ENCODE data around the gene CATSPER4. TPM values are rescaled to one million over a fixed set of nuclear protein-coding genes. Genes with fewer than 3 reads are reported as not detected.

Gene CATSPER4
- total RNA-seq, 1 donor from 2014 or later: not detected

GRCh38 chr1:26164036-26164860 is 26.2 kb upstream of the CATSPER4 start:
- peak; percentile 29 for DNase-seq (ENCODE audit: low read depth)

GRCh38 chr1:26164861-26165842 is 25.2 kb upstream of the CATSPER4 start:
- DNase-seq (ENCODE audit: low read depth): no peak

DNA sequence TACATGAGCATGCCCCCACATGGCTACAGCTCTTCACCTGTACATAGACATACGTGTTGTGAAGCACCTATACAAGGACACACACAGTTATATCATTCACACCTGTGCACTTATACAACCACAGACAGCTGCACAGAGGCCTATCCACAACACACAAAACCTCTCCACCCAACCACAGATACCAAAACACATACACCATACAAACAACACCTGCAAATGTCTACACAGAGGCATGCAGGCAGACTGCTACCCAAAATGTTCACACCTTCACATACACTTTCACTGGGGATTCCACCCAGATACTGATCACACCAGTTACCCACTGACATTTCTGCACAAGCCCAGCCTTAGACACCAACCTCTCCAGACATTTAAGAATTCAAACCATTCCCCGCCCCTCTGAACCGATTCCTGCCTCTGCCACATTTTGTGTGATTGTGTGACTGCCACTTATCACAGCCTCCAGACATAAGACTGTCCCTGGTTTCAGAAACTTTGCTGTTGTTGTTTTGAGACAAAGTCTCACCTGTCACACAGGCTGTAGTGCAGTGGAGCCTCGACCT is 23.6 kb upstream of the CATSPER4 start:
- no peak for DNase-seq (ENCODE audit: low read depth)

GRCh38 chr1:26168410-26169197 is 21.8 kb upstream of the CATSPER4 start, which contains the start of gene C1orf232:
Gene C1orf232, minus strand, starts transcription at chr1:26168963. Its CDS starts 464 bp downstream, at chr1:26168499.
- no peak for DNase-seq (ENCODE audit: low read depth)

- no peak for DNase-seq (ENCODE audit: low read depth)
Measured at GRCh38 chr1:26169198-26169554, 21.2 kb upstream of the CATSPER4 start.

- DNase-seq (ENCODE audit: low read depth): peak; percentile 91
Measured at GRCh38 chr1:26169669-26170471, 20.5 kb upstream of the CATSPER4 start, which contains the start of gene ZNF593. Gene ZNF593, plus strand, starts transcription at chr1:26169908. Its CDS starts 76 bp downstream, at chr1:26169984.

DNA sequence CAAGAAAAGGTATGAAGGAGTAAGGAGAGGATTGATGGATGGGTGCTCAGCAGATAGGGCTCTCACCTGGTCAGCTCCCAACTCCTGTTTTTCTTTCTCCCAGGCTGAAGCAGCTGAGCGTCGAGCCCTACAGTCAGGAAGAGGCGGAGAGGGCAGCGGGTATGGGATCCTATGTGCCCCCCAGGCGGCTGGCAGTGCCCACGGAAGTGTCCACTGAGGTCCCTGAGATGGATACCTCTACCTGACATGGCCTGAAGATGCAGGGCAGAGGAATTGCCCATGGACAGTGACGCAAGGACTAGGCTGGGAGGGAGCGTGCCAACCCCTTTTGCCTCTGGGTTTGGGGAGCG is 20.0 kb upstream of the CATSPER4 start:
- no peak for DNase-seq (ENCODE audit: low read depth)

DNA sequence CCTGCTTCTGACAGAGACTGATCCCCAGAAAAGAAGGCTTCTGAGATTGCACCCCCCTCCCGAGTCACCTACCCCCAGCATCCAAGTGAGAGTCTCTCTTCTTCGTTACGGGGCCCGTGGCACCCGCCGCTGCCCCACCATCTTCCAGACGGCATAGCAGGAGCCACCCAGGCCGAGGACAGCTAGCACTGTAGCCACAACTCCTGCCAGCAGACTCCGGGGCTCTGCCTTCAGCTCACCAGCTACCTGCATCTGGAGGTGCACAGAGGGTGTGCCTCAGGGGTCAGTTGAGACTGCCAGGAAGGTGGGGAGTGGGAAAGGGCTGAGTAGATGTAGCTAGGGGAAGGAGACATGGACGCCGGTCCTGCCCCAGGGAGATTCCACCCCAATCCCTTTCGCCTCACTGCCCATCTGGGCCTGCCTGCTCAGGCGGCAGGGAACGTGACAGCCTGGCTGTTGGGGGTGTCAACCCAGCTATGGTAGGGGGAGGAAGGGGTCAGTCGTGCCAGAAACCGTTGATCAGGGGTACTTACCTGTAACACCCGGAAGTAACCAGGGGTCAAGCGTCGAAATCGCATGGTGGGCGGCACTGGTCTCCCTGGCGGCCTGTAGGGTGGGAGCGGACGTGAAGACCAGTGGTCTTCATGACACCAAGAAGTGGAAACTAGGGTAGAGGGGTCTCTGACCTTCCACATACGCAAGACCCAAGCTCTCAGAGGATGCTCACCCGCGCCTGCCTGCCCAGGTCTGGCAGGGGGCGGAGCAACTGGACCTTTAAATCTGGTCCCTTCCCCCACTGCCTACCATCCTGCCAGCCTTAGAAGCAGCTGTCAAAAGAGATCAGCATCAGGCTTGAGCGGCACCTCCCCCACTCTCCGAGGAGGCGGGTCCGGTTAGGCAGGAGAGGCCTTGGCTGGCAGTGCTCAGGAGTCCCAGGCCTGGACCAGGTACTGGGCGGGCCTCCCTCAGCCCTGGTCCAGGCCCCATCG is 19.0 kb upstream of the CATSPER4 start, which contains the start of gene ZNF593OS:
TSS of gene ZNF593OS (minus strand) at position 749 of the 989 bp plus-strand sequence. CDS start at position 578, 171 bp downstream.
- DNase-seq (ENCODE audit: low read depth): no peak

GRCh38 chr1:26175346-26175745 is 15.1 kb upstream of the CATSPER4 start:
- DNase-seq (ENCODE audit: low read depth): no peak

- DNase-seq (ENCODE audit: low read depth): no peak
Measured at GRCh38 chr1:26177182-26177684, 13.2 kb upstream of the CATSPER4 start, which contains the start of gene CNKSR1. Gene CNKSR1, plus strand, starts transcription at chr1:26177491. Its CDS starts 57 bp downstream, at chr1:26177548.

DNA sequence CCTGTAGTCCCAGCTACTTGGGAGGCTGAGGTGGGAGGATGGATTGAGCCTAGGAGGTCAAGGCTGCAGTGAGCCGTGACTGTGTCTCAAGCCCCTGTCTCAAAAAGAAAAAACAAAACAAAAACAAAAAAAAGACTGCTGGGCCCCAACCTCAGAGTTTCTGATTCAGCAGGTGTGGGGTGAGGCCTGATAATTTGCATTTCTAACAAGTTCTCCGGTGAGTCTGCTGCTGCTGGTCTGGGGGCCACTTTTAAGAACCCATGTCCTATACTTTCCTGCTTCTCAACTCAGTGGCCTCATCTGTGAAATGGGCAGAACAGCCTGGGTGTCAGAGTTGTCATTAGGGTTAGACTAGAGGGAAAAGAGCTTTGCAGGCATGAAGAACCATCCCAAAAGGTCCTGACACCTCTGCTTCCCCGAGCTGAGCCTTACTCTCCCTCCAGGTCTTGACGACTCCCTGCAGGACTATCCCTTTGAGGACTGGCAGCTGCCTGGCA is 10.3 kb upstream of the CATSPER4 start:
- no peak for DNase-seq (ENCODE audit: low read depth)

DNA sequence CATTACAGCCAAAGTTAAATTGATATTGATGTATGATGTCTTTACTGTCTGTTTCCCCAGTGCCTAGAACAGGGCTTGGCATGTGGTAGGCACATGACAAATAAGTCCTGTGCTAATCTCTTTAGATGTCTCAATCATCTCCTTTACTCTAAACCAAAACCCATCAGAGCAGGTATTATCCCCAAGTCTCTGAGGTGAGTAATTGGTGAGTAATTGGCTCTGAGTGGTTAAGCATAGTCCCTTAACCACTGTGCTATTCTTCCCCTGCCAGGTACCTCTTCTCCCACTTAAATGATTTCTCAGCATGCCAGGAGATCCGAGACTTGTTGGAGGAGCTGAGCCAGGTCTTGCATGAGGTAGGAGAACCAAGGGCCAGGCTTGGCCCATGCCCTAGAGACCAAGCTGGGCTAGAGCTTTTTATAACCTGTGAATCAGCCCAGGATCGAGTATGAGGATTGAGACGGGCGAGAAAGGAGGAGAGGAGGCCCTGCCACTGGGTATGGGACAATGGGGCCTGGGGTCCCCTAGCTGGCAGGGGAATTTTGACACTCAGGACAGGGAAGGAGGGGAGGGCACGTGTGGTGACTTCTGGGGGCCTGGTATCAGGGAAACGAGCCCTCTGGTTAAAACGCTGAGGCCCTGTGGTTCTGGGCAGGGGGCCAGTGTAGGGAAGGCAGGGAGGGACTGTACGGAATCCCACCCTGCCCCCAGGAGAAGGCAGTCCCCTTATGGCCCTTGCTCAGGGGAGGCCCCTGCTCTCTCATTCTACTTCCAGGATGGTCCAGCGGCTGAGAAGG is 8.6 kb upstream of the CATSPER4 start:
- peak; percentile 42 for DNase-seq (ENCODE audit: low read depth)

GRCh38 chr1:26182383-26182696 is 8.1 kb upstream of the CATSPER4 start:
- DNase-seq (ENCODE audit: low read depth): no peak

- no peak for DNase-seq (ENCODE audit: low read depth)
Measured at GRCh38 chr1:26184086-26184485, 6.3 kb upstream of the CATSPER4 start.

- no peak for DNase-seq (ENCODE audit: low read depth)
Measured at GRCh38 chr1:26184883-26185282, 5.5 kb upstream of the CATSPER4 start.

DNA sequence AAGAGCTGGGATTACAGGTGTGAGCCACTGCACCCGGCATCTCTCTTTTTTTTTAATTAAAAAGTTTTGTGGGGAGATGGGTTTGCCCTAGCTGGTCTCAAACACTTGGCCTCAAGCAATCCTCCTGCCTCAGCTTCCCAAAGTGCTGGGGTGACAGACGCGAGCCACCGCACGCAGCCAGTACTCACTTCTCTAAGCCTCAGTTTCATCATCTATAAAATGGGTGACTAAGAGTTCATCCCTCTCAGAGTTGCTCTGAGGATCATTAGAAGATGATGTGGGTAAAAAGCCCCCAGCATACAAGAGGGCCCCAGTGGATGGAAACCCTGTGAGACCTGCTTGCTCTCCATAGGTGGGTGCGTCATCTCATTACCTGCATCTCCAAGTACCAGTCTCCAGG is 2.5 kb upstream of the CATSPER4 start:
- no peak for DNase-seq (ENCODE audit: low read depth)

- DNase-seq (ENCODE audit: low read depth): no peak
Measured at GRCh38 chr1:26188477-26188876, 1.9 kb upstream of the CATSPER4 start.

Data from myocyte (in vitro differentiated cells).